Sigmoid colon (tissue), 3 donors: ENCODE results near the gene RFC2.

Experiments used
- CTCF ChIP-seq, 4 experiments: fragments of 450-650 bp in 3 of 4; fragments of 200-600 bp in 1 of 4; IDR thresholded peaks; one replicate each; pipeline ENCODE4 v1.5.1; 2016 to 2019; ENCODE audit warnings: antibody characterized with exemption in 4 of 4, mild to moderate bottlenecking in 3 of 4, moderate library complexity in 2 of 4
- POLR2A ChIP-seq, 2 donors: fragments of 450-650 bp; IDR thresholded peaks; one replicate each; pipeline ENCODE4 v1.6.1; 2016; ENCODE audit warnings: antibody characterized with exemption in 2 of 2, mild to moderate bottlenecking in 2 of 2, moderate library complexity in 2 of 2

- TF ChIP-seq CTCF (IDR thresholded peaks at IDR 0.05), result no peak
- TF ChIP-seq POLR2A (IDR thresholded peaks at IDR 0.05), result no peak
Measured at GRCh38 chr7:74284781-74285259, 30.6 kb upstream of the RFC2 start.
